ENCODE measurements around the gene POU3F2.

The POU3F2 gene

DNA sequence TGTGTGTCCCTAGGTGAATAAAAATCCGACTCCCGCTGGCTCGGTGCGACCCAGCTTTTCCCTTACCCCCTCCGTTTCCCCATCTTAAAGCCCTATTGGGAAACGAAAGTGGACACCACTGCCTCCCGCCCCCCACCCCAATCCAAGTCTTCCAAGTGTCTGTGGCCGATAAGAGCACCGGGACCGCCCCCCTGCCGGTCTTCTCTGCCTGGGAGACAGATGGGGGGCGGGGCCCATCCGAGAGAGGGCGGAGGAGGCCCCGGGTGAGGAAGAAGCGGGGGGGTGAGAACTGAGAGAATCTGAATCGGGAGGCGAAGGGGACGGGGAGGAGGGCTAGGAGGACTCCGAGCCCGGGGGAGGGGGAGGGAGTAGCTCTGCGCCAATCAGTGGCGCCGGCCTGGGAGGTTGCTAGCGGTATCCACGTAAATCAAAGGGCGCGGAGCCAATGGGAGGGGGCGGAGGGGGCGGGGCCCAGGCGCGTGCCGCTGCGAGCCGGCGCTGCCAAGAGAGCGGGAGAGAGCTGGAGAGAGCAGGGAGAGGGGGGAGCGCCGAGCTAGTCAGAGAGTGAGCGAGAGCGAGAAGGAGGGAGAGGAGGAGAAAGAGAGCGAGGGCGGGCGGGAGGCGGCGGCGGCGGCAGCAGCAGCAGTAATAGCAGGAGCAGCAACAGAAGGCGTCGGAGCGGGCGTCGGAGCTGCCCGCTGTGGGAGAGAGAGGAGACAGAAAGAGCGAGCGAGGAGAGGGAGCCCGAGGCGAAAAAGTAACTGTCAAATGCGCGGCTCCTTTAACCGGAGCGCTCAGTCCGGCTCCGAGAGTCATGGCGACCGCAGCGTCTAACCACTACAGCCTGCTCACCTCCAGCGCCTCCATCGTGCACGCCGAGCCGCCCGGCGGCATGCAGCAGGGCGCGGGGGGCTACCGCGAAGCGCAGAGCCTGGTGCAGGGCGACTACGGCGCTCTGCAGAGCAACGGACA, at the start of gene POU3F2:
Gene POU3F2 (plus strand): TSS at position 515 of the 972 bp plus-strand sequence. CDS start 300 bp downstream, at position 815.
- peak in 1 of 2 donors; percentile 21 for DNase-seq (ENCODE audit: low read depth in 2 of 2)

- no peak for DNase-seq (ENCODE audit: low read depth in 2 of 2)
Measured at GRCh38 chr6:98787435-98787834, 46.9 kb upstream of the POU3F2 start.

DNA sequence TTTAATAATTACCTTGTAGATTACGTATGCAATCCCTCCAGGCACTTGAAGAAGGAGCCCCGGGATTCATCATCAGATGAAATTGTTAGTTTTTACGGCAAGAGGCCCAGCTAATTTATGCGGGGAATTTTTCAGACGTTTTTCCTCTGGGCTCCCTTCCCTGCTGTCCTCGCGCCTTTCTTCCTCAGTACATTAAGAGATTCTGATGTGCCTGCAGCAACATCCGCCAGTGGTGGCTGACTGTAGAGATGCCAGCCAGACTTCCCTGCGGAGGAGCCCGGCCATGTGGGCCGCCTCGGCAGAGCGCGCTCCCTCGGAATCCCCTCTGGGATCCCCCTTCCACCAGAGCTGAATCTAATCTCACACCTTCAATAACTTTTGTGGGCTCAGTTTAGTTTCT, 46.4 kb upstream of the POU3F2 start:
- DNase-seq (ENCODE audit: low read depth in 2 of 2) = no peak

DNA sequence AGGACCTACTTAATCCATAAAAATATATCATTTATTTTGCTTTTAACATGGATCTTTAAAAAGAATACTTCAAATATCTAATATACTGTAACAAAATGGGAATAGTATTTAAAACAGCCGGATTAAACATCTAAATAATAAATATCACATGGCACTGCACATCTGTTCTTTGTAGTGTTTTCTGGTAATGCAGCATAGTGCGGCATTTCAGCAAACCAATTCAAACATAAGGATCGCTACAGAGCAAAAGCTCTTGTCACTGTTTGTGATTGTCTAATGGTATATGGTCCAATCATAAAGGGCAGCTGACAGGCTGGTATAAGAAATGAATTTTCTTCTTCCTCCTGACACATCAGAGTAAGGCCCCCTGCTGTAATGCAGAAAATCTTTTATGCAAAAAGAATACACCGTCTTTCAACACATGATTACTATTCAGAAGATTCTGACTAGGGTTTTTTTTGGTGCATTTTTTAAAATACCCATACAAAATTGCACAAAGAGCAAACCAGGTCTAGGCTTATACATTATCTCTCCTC, 40.0 kb upstream of the POU3F2 start:
- no peak for DNase-seq (ENCODE audit: low read depth in 2 of 2)

- no peak for DNase-seq (ENCODE audit: low read depth in 2 of 2)
Measured at GRCh38 chr6:98797217-98797994, 37.0 kb upstream of the POU3F2 start.

DNA sequence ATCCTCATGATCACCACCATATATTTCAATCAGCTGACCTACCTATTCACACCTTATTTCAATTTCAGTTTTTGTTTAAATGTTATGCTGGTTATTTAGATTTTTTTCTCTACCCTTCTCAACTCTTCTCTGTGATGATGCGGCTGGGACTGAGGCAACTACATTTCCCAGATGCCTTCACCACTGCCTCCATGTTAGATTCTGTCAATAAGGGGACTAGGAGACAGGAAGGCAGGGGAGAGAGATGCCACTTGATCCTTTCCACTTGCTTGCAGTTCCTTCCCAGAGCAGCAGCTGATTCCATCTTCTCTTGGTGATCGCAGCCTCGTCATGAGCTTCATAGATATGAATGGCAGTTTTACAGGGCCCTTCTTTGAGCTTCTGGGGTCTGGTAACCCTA, 33.5 kb upstream of the POU3F2 start:
- no peak for DNase-seq (ENCODE audit: low read depth in 2 of 2)

DNA sequence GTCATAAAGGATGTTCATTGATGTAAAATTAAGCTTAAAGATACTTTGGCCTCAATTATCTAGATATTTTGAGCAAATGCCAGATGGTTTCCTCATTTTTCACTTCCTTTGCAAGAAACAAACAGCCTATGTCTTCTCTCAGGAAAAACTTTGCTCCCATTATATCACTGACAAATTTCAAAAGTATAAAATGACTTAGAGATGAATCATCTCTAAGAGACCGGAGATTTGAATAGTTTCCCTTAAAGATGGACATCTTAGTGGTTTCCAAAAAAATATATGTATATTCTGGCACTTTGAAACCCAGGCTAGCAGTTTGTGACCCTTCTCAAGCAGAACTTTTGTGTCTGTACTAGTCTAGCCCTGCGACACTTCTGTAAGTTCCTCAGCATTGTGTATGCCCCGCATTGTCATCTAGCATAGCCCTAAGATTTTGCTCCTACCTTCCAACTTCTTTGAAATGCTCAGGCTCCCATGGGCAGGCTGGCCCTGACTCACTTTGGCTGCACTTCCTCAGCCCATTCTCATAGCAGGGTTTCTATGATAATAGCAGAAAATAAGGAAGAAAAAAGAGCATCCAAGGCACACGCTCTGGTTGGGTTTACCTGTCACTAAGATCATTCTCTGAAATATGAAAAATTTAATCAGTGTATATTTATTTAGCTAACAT, 25.7 kb upstream of the POU3F2 start:
- DNase-seq (ENCODE audit: low read depth in 2 of 2) = no peak

- DNase-seq (ENCODE audit: low read depth in 2 of 2) = no peak
Measured at GRCh38 chr6:98812220-98812619, 22.2 kb upstream of the POU3F2 start.

- no peak for DNase-seq (ENCODE audit: low read depth in 2 of 2)
Measured at GRCh38 chr6:98816799-98817198, 17.6 kb upstream of the POU3F2 start.

- no peak for DNase-seq (ENCODE audit: low read depth in 2 of 2)
Measured at GRCh38 chr6:98821756-98822405, 12.5 kb upstream of the POU3F2 start.

DNA sequence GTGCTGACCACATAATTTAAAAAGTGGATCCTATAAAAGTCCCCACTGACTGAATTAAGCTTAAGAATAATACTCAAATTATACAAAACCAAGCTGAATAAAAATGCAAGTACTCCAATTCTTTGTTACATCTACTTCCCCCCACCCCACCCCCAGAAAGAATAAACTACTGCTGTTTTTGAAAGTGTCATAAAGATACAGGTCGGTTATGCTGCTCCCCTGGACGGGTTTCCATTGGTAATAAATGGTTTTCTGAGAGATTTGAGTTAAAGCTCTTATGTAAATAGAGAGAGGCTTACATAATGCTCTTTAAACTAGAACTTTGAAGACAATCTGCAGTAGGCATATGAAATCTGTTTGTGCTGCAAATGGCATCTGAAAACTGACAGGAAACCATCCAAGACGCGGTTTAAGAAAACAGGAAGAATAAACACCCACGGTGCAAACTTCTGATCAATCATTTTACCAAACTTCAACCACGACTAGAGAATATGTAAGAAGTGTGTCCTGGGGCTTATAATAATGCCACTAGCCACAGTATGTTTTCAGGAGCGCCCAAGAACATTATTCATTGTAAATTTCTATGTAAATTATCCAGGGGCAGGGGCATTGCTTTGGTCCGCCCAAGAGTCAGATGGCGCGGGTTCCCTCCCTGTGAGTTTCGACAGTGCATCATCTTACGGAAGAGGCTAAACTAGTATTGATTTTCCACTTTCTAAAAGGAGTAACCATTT, 10.8 kb upstream of the POU3F2 start:
- no peak for DNase-seq (ENCODE audit: low read depth in 2 of 2)

DNA sequence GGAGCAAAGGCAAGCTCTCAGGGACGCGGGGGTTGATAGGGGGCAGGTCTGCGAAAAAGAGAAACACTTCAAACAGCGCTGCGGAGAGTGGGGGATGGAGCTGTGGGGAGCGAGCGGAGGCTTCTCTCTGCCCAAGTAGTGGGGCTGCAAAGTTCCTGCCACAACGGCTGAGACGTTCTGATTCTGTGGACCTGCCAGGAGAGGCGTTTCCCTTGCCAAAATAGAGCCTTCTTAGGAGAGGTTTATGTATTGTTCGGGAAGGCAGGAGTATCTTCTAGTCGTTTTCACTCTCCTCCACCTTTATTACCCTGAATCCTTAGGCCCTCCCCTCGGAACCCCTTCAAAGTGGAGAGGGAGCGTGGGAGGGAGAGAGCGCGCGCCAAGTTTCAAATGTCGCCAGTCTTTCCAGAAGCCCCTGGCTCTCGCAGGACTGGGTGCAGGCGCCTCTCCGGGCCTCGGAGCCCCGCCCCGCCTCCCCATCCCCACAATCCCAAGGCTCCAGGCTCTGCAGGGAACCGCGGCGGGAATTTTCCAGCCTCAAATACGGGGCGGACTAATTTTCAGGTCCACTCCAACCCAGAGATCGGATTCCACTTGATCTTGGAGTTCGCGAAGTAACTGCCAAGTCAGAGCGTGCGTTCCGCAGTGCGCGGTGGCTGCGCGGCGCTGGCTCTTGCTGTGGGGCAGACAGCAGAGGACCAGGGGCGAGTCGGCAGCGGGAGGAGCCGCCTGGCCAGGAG, 10.0 kb upstream of the POU3F2 start:
- DNase-seq (ENCODE audit: low read depth in 2 of 2) = no peak

DNA sequence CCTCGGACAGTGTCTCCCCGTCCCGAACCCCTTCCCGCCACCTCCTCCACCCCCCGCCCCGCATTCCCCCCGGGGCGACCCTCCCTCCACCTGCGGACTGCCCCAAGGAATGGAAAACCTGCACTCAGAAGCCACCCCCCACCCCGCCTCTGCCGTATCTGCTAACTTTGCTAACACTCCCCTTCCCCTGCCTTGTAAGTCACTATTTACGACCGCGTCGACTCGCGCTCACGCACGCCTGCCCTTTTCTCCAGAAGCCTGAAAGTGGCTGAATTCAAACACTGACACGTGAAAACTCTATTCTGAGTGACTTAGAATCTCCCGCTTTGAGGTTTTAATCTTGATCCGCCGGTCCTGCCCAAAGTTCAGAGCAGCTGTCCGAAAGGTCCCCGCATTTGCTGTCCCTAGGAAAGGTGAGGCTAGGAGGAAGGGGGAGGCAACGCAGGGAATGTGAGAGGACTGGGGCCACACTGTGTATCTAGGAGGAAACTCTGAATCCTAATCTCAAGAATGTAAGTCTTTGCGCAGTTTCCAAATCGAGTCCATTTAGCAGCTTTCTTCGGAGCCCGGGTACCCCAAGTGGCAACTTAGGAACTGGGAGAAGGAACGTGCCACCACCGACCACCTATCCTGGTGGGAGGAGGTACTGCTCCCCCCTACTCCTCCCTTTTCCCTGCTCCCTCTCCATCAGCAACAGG, 9.3 kb upstream of the POU3F2 start:
- no peak for DNase-seq (ENCODE audit: low read depth in 2 of 2)

GRCh38 chr6:98825600-98826230, 8.7 kb upstream of the POU3F2 start:
- DNase-seq (ENCODE audit: low read depth in 2 of 2) = no peak

DNA sequence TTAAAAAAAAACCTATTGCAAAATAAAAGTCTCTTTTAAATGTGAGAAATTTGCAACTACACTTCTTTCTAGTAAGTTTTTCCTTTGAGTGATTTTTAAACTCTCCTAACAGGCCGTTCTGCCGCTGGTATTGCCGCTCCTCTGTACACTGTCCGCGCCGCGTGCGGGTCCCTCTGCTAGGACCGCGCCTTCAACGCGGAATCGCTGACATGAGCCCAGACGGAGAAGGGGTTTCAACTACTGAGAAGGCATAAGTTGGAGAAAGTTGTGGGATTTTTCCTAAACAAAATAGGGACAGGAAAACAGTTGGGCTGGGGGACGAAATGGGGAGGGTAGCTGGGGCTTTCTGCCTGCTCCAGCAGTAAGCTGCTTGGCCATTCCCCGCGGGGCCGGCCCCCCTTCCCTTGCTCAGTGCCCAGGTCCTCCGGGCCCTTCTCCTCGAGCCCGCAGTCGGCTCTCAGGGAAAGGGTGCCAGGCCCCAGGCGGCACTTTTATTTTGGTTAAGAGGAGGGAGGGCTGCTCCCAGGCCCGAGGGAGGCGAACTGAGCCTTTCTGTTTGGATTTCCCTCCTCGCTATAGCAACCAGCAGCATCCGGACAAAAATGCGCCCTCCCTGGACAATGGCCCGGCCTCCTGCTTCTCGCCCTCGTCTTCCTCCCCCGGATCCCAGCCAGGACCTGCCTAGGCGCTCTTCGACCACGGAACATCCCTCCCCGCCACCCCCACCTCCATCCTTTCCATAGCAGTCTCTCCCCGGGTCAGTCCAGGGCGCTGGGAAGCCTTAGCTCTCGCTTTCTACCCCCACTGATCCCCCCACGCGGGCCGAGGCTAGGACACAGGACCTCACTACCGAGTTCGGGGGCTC, 6.8 kb upstream of the POU3F2 start:
- no peak for DNase-seq (ENCODE audit: low read depth in 2 of 2)

GRCh38 chr6:98828211-98828788, 6.1 kb upstream of the POU3F2 start:
- DNase-seq (ENCODE audit: low read depth in 2 of 2) = no peak

DNA sequence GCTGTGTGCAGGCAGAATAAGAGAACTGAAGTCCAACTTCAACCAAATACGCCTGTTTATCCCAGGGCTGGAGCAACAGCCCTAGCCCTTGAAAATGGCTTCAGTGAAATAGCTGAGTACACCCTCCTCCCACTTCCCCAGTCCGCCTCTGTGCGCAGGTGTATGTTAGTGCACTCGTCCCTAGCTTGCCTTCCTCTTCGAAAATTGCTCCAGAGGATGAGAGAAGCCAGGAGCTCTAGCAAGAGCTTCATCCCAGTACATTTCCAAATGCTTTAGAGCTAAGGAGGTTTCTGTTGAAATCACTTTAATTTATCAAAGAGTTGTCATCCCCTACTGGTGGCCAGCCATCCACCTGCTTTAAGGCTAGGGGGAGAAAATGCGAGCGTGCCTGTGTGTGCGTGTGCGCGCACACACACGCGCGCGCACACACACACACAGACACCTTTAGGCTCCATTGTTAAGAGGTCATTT, 5.4 kb upstream of the POU3F2 start:
- no peak for DNase-seq (ENCODE audit: low read depth in 2 of 2)
